AG10803 (cell line): ENCODE results near the gene ANAPC16.

ENCODE experiments used
- DNase-seq: peaks from one replicate; pipeline ENCODE4 v3.0.0; 2010; ENCODE audit warnings: low read depth
- H3K4me3 ChIP-seq: 2 replicates; pipeline ENCODE4 v1.5.1; 2011; ENCODE audit warnings: mild to moderate bottlenecking, low read length, control low read depth
- CTCF ChIP-seq: conservative IDR thresholded peaks from 2 replicates; pipeline ENCODE4 v1.5.1; 2011; ENCODE audit warnings: mild to moderate bottlenecking, low read length, control low read depth, inconsistent platforms

The ANAPC16 gene

DNA sequence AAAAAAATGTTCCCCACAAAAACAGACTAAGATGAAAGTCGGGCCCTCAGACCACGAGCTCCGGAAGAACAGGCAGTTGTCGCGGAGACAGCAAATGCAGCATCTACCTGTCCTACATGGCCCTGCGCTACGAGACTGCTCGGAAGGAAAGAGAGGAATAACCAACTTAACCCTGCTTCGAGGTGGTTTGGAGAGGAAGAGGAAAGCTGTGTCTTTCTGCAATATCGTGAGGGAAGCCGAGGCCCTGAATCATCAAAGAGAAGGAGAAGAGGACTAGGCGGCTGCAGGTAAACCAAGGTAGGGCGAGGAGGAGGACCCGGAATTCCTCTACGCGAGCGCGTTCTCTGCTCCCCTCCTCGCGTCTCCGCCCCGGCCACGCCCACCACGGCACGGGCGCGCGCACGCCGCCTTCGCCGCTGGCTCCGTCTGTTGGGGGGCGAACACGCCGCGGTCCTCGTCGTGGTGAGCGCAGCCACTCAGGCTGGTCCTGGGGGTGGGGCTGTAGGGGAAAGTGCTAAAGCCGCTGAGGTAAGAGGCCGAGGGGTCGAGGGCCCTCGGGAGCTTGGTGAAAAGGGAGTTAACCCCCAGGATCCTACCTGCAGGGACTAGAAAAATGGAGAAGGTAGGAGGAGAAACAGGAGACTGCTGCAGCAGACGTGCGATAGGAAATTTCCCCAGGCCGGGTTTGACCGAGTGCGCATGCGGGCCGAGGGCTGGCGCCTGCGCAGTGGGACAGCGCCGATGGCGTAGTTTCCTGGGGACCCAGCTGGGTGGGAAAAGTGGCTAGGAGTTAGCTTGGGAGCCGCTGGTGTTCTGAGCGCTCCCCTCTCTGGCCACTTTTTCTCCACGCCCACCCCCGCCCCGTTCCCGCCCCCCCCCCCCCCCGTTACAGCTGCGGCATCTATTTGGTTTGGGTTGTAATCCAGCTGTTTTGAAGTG, at the start of gene ANAPC16, which contains the start of gene ASCC1:
Gene ANAPC16, plus strand, starts transcription at position 402 of the 939 bp plus-strand sequence. CDS start 7,903 bp downstream, outside the sequence.
Gene ASCC1, minus strand, starts transcription at position 666 of the 939 bp plus-strand sequence. CDS start 2,978 bp downstream, outside the sequence.
- H3K4me3 ChIP-seq: peak within 1 kb of the TSS; percentile 97
- peak; percentile 85 for DNase-seq
- no peak for TF ChIP-seq CTCF

GRCh38 chr10:72167118-72167517, 48.7 kb upstream of the ANAPC16 start:
- no peak for TF ChIP-seq CTCF
- no peak overlapping the region for H3K4me3 ChIP-seq
- no peak for DNase-seq

DNA sequence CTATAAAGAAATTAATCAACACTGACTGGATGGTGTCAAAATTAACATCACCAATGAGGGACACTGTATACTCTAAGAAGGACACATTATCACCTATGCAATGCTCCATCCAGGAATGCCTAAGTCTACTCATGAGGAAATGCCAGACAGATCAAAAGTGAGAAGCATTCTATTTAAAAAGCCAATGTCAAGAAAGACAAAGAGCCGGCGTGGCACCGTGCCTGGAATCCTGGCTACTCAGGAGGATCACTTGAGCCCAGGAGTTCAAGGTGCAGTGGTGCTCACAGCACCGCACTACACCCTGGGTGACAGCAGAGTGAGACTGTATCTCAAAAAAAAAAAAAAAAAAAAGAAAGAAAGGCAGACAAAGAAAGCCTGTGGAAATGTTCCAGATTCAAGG, 45.5 kb upstream of the ANAPC16 start:
- no peak overlapping the region for H3K4me3 ChIP-seq
- TF ChIP-seq CTCF: no peak
- DNase-seq: no peak

GRCh38 chr10:72170733-72171132, 45.1 kb upstream of the ANAPC16 start:
- TF ChIP-seq CTCF: no peak
- no peak overlapping the region for H3K4me3 ChIP-seq
- DNase-seq: no peak

DNA sequence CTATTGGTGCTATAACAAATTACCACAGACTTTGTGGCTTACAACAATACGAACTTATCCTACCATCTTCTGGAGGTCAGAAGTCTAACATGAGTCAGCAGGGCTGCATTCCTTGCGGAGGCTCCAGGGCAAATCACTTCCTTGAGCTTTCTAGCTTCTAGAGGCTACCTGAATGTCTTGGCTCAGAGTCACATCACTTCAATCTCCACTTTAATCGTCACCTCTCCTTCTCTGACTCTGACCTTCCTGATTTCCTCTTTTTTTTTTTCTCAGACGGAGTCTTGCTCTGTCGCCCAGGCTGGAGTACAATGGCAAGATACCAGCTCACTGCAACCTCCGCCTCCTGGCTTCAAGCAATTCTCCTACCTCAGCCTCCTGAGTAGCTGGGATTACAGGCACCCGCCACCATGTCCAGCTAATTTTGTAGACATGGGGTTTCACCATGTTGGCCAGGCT, 44.6 kb upstream of the ANAPC16 start:
- H3K4me3 ChIP-seq: no peak overlapping the region
- TF ChIP-seq CTCF: no peak
- peak; percentile 80 for DNase-seq

- no peak for DNase-seq
- H3K4me3 ChIP-seq: no peak overlapping the region
- no peak for TF ChIP-seq CTCF
Observed at GRCh38 chr10:72173262-72173618, 42.6 kb upstream of the ANAPC16 start.
